ENCODE measurements around the gene LEP. TPM values are rescaled to one million over a fixed set of nuclear protein-coding genes. Genes with fewer than 3 reads are reported as not detected.

LEP gene
- total RNA-seq, 1 donor from 2014 or later = not detected

DNA sequence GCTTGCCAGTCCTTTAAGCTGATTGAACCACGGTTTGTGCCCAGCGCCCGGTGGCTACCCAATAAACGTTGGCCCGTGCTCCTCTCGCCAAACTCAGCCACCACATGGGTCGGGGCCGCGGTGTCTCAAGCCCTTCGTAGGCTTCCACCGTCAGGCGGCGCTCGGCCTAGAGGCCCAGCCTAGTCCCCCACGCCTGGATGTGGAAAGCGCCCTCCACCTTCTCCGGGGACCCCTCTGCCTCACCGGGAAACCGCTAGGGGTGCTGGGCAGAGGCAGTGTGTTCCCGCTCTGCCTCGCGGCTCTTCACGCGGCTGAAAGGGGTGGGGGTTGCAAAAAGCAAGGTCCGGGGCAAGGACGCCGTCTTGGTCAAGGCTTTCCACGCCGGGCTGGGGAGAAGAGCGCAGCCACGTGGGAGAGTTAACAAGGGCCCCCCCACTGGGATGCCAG, 29.8 kb downstream of the LEP start:
- TF ChIP-seq, protein P1, sequence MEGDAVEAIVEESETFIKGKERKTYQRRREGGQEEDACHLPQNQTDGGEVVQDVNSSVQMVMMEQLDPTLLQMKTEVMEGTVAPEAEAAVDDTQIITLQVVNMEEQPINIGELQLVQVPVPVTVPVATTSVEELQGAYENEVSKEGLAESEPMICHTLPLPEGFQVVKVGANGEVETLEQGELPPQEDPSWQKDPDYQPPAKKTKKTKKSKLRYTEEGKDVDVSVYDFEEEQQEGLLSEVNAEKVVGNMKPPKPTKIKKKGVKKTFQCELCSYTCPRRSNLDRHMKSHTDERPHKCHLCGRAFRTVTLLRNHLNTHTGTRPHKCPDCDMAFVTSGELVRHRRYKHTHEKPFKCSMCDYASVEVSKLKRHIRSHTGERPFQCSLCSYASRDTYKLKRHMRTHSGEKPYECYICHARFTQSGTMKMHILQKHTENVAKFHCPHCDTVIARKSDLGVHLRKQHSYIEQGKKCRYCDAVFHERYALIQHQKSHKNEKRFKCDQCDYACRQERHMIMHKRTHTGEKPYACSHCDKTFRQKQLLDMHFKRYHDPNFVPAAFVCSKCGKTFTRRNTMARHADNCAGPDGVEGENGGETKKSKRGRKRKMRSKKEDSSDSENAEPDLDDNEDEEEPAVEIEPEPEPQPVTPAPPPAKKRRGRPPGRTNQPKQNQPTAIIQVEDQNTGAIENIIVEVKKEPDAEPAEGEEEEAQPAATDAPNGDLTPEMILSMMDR (conservative IDR thresholded peaks at IDR 0.05; ENCODE audit: low read depth, low read length) = peak; percentile 27
- H3K4me3 ChIP-seq (ENCODE audit: low read depth, low read length) = no peak overlapping the region
- no peak for DNase-seq (ENCODE audit: low read depth)

DNA sequence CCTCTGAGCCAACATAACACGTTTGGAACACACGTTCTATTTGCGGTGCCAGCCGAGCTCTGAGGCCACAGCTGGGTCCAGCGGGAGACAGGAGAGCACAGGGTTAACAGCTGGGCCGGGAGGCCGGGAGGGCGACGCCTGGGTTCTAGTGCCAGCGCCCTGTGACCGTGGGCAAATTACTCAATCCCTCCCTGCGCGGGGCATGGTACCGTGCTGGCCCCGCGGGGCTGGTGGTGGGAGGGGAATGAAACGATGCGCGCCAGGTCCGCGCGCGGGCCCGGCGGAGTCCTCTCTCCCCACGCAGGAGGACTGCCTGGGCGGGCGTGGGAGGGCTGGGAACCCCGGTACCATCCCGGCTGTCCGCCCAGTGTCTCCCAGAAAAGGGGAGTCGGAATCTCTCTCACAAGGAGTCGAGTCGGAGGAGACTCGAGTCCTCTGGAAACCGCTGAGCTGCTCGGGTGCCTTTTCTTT, 30.4 kb downstream of the LEP start:
- TF ChIP-seq, protein P1 (conservative IDR thresholded peaks at IDR 0.05; ENCODE audit: low read depth, low read length) = no peak
- H3K4me3 ChIP-seq (ENCODE audit: low read depth, low read length) = peak overlapping the region; percentile 33
- no peak for DNase-seq (ENCODE audit: low read depth)

DNA sequence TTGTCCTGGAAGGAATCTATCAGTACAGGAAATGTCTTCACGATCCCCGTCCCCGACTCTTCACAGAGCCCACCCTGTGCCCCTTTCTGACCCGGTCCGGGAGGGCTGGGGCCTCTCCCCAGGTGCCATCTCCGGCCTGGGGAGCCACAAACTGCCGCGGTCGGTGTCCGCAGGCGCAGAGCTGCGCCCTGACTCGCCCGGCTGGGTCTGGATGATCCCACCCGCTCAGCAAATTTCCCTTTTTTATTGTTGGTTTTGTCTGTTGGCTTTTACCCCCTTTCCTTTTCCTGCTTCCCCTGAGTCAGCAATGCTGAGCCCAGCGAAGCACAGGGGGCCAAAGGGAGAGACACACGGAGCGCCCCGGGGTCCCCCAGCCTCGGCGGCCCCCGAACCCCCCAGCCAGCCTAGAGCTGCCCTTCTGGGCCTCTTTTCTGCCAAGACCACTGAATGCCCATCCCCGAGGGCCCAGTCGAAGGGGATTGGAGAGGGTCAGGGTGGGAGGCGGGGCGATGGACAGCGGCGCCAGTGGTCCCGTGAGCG, 30.9 kb downstream of the LEP start:
- no peak for DNase-seq (ENCODE audit: low read depth)
- H3K4me3 ChIP-seq (ENCODE audit: low read depth, low read length) = no peak overlapping the region
- TF ChIP-seq, protein P1 (conservative IDR thresholded peaks at IDR 0.05; ENCODE audit: low read depth, low read length) = no peak

DNA sequence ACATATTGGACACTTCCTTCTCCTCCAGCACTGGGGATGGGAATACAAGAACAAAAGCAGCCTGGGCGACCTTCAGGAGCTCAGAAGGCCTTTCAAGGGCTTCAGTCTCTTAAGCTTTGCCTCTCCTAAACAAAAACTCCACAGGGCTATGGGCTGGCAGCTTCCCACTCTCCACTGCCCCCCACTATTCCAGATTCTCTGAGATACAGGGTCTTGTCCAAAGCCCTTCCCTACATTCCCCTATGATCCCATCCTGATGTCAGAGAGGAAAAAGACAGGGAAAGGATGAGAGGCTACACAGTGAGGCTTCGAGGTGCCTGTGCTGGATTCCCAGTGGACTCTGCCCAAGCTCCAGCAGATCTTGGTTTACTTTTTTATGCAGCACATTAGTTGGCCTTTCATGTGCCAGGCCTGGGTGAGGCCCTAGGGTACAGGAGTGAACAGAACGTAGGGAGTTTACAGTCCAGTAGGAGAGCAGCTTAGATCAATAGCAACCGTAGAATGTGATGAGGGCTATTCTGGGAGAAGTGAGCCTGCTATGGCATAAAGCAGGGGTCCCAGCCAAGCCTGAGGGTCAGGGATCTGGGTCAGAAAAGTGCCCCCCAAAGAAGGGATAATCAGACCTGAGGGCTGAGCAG, 33.3 kb downstream of the LEP start:
- TF ChIP-seq, protein P1 (conservative IDR thresholded peaks at IDR 0.05; ENCODE audit: low read depth, low read length) = no peak
- no peak for DNase-seq (ENCODE audit: low read depth)
- H3K4me3 ChIP-seq (ENCODE audit: low read depth, low read length) = no peak overlapping the region

DNA sequence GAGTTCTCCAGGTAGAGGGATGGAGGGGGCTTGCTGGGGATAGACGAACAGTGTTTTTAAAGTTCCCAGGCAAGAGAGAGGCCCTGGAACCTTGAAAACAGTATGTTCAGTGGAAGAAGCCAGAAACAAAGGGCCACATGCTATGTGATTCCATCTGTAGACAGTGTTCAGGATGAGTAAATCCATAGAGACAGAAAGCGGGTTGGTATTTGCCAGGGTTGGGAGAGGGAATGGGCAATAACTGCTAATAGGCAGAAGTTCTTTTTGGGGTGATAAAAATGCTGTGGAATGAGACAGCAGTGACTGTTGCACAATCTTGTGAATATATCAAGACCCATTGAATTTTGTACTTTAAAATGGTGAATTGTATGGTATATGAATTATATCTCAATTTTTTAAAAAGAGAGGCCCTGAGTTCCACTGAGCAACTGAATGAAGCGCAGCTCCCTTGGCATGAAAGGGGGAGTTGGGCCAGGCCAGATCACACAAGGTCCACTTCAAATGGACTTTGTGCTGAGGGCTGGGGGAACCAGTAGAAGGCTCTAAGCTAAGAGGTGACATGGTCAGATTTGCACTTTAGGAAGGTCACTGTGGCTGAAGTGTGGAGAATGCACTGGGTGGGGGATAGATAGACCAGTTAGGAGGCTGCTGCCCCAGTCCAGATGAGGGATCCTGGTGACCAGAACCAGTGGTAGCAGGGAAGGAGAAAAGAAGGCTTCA, 34.0 kb downstream of the LEP start:
- H3K4me3 ChIP-seq (ENCODE audit: low read depth, low read length) = no peak overlapping the region
- no peak for DNase-seq (ENCODE audit: low read depth)
- TF ChIP-seq, protein P1 (conservative IDR thresholded peaks at IDR 0.05; ENCODE audit: low read depth, low read length) = no peak

DNA sequence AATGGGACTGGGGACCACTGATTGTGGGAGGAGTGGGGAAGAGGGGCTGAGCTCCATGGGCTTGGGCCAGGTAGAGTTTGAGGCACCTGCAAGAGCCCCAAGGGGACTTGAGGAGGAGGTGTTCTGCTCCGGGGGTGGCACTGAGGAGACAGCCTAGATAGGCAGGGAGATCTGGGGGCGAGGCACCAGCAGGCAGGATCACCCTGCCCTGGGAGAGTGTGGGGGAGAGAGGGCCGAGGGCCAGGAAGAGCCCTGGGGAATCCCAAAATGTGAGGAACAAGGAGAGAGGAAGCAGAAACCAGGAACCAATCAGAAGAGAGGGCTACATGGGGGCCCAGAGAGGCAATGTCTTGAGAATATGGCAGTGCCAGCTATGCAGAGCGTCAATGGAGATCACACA, 34.6 kb downstream of the LEP start:
- no peak overlapping the region for H3K4me3 ChIP-seq (ENCODE audit: low read depth, low read length)
- DNase-seq (ENCODE audit: low read depth) = no peak
- TF ChIP-seq, protein P1 (conservative IDR thresholded peaks at IDR 0.05; ENCODE audit: low read depth, low read length) = no peak

All from epithelial cell of proximal tubule (primary cell).